GM19025 (cell line): ENCODE data around the gene IL33.

Source experiments
- ATAC-seq: cut with Tn5 transposase; IDR thresholded peaks from one replicate; pipeline ENCODE4 v1.9.1; 2021; ENCODE audit warnings: mild to moderate bottlenecking, low read depth, moderate library complexity; ENCODE audit not compliant: unreplicated experiment

Gene IL33

DNA sequence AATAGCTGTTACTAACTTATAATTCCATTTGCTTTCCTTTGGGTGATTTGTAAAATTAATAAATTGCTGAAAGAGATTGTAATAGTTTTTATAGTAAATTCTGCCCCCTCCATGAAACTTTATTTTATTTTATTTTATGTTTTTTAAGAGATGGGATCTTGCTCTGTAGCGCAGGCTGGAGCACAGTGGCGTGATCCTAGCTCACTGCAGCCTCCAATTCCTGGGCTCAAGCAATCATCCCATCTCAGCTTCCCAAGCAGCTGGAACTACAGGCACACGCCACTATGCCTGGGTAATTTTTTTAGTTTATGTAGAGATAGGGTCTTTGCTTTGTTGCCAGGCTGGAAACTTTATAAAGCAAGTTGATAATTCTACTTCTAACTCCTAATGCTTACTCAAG, 395 bp downstream of the IL33 start:
- ATAC-seq: no peak

DNA sequence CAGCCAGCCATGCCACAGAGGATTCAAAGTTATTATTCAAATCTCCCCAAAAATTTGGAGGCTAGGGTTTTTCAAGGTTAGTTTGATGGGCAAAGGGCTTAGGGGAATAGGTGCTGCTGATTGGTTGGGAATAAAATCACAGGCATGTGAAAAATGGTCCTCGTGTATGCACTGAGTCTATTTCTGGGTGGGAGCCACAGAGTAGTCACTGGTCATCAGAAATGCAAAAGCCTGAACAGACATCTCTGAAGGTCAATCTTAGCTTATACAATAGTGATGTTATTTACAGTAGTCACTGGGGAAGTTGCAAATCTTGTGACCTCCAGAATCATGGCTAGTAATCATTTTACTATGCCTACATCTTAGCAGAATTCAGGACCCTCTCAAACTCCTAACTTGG, 1.3 kb downstream of the IL33 start:
- ATAC-seq: no peak

DNA sequence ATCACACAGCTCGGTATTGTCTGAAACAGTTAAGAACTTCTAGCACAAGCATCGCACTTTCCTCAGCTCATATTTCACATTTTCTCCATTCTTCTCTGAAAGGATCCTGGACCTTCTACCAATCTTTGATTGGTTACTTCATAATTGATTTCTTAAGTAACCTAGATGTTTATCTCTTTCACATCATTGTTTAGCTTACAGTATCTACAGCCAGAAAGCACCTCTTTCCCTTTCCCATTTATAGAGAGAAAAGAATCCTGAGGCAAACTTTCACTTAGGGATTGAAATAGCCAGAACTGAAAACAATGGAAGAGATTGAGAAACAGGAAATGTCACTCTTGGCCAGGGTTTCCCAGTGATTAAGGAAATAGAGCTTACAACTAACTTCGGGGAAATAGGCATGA, 2.5 kb downstream of the IL33 start:
- ATAC-seq: no peak

DNA sequence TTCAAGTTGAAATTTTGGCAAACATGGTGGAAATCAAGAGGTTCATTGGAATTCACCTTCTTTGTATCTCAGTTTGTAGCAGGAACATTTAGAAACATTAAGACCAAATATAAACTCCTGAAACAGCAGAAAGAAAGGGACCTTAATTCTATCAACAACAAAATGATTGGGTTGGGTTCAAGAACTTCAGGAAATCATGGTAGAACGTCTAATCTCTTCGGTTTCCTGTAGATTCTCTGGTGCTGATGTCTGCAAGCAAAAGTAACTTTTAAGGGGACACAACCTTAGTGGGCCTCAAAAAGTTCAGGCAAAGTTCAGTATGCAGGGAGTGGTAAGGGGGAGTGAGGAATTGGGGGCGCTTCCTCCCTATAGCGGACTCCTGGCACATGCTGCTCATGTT, 3.4 kb downstream of the IL33 start:
- ATAC-seq: no peak

DNA sequence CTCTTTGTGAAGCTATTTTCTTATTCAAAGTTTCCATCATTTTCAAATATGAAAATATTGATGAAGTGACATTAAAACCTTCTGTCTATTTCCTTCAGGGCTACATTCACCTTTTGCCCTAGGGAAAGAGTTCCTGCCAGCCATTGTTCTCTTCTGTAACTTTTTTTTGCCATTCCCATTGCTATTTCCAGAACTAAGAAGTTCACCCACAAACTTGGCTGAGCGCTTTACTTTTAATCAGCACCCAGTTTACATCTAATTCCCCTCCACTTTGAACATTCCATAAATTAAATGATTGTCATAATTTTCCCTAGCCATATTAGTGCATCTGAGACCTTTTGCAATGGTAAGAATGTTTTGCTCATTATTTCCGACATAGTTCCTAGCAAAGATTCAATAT, 4.4 kb downstream of the IL33 start:
- no peak for ATAC-seq

DNA sequence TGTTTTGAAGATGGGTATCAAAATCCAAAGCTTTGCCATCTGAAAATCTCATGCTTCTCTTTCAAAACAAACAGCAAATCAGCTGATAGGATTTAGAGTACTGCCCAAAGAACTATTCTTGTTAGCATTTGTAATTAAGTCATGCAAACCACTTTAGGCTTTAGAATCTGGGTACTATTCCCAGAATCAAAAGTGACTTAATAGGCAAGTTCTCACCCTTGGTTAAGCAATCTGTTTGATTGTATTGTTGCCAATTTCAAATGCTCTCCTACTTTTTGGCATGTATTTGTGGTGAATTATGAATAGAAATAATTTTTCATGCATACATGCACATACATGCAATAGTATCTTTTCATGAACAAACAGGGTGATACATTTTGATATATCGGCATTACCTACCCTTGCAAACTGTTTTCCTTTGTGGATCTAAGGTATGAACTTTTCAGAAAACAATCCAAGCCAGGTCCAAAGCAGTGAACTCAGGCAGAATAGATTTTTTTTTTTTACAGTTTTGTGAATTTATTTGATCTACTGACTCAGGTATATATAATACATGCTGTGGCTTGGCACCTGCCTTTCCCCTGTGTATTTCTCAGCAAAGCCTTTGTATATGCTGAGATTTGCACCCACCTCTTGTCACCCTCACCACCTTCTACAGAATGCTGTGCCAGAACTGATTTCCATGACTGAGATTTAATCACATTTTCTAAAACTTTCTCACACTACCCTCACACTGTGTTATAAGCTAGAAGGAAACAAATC, 9.0 kb downstream of the IL33 start:
- no peak for ATAC-seq

DNA sequence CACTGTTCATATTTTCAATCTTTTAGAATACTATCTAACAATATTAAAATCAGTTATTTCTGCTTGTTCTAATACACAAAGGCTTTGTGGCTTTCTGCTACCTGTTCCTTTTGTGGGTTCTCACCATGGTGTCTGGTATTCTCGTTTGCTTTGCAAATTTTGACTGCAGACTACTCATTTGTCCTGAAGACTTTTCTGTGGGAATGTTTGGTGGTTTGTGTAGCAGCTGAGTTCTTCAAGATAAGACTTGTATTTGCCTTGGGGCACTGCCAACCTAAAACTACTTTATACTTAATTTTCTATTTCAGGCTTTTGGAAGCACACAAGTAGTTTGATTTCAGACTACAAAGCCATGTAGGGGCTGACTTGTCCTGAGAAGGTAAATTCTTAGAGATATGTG, 11.1 kb downstream of the IL33 start:
- ATAC-seq: no peak

DNA sequence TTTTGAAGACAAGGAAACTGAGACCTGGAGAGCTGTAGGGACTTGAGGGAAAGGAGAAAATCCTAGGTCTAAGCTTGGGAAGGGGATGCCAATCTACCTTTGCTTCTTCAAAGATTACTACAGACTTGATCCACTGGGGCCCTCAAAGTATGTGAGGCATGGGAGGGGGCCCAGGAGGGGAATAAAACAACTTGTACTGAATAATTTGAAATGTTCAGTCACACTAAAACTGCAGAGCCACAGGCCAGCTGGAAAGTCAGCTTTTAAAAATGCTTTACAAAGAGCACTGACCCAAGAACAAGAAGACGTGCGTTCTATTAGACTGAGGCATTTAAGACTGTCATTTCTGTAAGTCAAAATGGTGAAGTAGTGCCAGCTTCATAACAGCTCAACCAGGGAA, 13.6 kb downstream of the IL33 start:
- no peak for ATAC-seq

DNA sequence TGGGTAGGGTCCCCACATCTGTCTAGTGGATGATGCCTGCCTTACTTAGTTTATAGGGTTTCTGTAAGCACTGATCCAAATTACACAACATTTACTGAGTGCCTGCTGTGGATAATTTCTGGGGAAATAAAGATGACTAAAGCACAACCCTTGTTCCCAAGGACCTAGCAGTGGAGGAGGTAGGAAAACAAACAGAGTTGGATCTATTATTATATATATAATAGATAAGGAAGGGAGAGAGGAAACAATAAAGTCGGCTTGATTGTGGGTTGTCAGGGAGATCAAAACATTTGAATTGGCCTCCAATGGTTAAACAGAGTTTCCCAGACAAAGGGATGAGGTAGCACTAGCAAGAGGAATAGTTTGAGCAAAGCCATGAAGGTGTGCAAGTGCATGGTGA, 14.0 kb downstream of the IL33 start:
- ATAC-seq: no peak

DNA sequence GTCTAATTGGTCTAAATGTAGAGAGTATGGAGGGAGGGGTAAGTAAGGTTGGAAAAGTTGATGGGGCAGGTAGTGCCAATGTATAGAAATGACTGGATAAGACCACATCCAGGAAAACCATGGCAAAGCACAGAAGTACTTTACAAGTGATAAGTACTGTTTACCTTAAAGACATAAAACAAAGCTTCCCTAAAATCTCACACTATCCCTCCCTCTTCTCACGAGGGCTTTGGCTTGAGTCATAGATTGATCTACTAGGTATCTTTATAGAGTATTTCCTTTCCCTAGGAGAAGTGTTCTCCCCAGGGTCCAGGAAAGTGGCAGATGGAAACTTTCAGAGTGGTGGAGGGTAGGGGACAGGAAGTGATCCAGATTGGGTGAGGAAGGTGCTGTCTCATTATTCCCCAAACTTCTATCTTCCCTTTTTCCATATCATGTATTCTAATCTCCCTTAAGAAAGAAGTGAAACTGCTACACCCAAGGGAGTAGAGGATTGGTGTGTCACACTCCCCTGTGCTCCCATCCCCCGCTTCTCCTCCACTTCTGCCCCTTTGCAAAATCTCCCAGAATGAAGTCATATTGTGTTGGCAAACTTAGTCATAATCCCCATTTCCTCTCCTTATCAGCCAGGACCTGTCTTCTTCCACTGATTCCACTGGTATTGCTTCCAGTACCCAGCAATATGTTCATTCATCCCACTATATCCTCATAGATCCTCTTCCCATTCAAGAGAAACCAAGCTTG, 14.6 kb downstream of the IL33 start:
- no peak for ATAC-seq

DNA sequence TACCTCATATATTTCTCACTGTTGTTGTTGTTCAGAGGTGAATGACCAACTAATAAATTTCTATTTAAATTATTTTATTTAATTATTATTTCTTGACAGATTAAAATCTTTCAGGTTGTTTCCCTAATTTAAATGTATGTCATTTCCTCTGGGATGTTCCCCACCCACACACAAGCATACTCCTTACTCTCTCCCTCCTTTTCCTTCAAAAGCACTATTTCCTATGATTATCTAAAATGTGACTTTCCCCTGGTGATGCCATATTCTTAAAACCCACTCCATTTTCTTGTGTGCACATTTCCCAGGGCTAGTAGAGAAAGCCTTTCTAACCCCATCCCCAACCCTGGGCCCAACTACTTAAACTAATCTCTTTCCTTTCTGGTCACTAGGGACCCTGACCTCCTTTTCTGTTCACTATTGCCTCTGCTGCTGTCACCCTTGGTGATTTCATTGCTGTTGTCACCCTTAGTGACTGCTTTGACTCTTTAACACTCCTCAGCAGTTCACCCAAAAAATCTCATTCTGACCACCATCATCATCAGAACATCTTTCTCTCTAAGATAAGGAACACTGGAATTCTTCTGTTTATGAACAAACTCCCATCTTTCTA, 16.8 kb downstream of the IL33 start:
- ATAC-seq: no peak

DNA sequence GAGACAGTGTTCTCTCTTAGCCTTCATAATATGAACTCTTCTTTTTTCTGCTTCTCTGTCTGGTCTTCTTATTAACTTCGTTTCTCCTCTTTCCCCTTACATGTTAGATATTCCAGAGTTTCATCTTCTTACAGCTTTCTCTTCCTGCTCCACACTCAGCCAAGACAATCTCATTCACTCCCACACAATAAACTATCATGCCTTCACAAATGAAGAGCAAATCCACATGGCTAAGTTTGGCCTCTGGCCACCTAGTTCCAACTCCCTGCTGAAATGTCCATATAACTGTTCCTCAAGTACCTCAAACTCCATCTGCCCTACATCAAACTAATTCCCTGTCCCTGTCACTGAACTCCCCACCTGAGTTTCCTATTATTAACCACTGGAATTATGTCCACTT, 18.4 kb downstream of the IL33 start:
- ATAC-seq: no peak

DNA sequence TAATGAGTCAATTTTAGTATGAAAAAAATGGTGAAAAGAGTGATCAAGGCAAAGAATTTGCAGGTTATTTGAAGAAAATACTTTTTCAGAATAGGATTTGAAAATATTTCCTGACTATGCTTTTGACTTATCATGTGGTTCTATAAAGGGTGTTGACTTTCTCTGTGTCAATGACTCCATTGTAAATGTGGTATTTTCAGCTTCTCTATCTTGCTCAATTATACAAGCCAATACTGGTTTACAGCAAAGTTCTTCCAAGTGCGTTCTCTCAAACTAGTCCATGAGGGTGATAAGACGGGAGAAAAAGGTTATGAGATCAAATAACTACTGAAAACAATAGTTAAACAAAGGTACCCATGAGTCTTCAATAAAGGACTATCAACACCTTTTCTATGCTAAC, 21.7 kb downstream of the IL33 start:
- ATAC-seq: no peak

DNA sequence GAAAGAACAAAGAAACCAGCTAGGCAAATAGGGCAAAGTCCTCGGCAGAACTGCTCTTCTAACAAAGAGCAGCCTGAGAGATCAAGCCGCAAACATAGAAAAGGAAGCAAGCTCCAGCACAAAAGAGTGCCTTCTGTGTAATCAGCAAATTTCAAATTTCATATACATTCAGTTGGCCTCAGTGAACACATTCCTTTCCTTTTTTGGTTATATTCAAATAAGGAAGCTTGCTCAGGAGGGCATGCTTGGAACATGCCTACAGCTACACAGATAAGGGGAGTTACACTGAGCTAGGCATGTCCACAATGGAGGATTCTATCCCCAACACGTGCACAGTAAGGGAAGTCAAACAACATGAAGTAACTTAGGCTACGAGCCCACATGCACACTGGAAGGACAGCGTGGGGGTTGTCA, 23.4 kb downstream of the IL33 start:
- ATAC-seq: no peak

DNA sequence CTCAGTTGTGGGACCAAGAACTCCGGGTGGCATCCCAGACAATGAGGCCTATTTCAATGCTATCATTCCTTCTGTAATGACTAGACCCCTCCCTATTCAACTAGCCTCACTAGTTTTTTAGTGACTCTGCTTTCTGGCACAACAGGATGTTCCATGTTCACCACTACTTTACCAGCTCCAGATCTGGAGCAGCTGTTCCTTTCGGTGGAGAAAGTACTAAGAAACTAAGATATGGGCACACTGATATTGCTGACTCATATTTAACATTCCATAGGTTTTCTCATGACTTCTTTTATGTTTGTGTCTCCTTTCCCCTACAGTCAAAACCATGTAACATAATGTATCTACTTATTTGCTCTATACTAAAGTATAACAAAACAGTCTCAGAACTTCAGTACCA, 24.1 kb downstream of the IL33 start:
- ATAC-seq: no peak

DNA sequence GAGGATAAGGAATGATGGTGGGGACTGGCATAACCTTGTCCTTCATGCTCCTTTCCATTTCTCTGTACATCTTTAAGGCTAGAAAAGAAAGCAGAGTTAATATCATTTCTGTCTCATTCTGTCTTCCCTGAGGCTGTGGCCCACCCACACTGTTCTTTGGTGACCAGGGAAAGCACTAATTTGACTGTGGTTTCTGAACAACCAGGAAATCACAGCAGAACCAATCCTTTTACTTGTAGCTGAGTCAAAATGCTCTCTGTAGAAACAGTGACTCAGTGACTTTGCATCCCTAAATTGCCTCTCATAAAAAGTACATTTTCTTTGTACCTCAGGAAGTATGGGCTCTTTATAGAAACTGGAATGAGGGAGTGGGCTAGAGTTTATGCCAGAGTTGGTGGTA, 28.1 kb downstream of the IL33 start:
- ATAC-seq: peak; percentile 83

DNA sequence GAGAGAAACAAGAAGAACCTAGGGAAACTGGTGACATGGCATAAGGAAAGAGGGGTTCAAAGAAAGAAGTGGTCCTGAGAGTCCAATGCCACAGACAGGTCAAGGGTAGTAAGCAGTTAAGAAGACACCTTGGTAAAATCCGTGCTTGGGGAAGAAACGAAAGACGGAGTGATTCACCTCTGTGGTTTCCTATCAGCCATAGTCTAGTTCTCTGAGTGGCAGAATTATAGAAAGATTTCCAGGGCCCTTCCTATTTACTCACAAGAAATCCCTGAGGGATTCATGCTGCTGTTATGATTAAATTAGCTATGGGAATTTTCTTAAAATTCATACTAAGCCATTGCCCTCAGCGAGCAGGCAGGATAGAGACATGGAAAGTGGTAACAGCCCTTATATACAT, 31.7 kb downstream of the IL33 start:
- ATAC-seq: no peak

DNA sequence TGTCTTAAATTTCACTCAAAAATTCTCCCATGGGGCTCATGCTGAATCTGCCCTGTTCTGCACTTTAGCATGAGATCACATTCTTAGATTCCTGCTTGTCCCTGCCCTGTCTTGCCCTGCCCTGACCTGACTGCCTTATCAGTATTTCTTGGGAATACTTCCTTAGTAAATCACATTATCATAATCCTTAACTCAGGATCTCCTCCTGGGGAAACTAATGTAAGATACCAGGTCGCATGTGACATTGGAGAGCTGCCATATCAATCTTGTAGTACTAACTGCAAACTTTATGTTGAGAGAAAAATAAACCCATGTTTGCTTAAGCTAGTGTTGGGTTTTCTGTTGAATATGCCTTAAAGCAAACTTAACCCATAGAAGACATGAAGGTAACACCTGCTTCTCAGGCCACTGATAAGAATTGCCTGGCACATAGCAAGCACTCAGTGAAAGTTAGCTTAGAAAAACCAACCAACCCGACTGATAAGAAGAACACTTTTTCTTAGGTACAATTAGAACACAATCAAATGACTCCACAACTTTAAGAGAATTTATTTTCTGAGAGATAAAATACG, 53.3 kb downstream of the IL33 start:
- ATAC-seq: no peak

DNA sequence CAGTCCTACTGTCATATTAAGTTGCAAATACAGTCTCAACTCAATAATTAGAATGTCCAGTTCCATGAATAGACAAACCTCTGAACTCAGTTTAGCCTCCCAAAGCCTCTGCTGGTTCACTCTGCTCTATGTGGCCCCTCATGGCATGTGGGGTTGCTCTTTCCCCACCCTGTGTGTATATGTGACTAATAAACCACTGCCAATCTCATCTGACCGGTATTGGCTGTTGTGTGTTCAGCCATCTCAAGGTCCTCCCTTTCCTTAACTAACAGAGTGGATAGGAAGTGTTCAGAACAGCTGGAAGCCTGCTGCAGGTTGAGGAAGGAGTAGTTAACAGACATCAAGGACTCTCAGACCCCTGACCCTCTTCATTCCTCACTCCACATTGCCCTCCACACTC, 55.3 kb downstream of the IL33 start:
- no peak for ATAC-seq

DNA sequence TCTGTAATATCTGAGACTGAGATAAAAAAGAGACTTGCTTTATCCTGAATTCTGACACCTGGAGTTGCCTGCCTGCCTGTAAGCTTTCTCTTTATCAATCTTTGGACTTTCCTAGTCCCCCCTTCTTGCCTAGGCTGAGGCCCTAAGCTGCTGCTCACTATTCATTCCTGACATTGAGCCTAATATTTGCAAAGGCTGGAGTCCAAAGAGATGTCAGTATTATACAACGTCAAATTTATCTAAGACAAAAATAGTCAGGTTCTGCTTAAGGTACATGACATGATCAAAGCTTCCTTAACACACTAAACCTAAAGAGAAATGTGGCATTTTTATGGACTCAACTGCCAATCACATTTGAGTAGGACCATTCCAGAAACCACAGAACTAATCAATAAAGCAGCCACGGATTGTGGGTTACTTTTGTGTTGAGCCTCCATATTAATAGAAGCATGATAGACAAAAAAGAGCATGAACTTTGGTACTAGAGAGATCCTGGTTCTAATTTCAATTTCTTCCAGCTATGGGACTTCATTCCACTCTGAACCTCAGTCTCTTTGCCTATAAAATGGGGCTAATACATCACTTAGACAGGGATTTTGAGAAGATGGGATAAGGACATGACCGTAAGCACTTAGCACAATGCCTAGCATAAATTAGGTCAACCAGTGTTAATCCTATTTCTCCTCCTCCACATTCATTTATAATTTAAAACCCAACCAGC, 56.1 kb downstream of the IL33 start:
- no peak for ATAC-seq

DNA sequence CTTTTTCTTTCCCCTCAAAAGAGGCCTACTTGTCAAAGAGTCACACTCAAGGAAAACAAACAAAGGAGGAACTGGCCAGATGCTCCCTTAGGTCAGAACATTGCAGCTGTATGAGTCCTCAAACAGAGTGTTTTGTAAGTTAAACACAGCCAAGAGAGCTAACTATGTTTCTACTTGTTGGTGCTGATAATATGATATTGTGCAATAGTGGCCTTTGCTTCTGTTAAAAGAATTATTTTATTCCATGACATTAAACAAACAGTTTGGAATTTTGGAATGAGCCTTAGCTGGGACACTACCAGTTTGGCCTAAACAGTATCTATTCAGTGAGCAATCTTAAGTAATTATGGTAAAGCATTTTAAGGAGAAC, 56.6 kb downstream of the IL33 start:
- ATAC-seq: no peak
